Subcutaneous adipose tissue (tissue), 4 donors: ENCODE results near the gene GPR151. TPM values are rescaled to one million over a fixed set of nuclear protein-coding genes. Genes with fewer than 3 reads are reported as not detected.

Source experiments
- total RNA-seq, 4 donors: library from RNA; depleted of rRNA; stranded (reverse); fragments of >200 nt; gene quantifications; one replicate each; pipeline ENCODE4 v1.1.0, GENCODE V29; 2016
- TF ChIP-seq, protein P1 (sequence below): fragments of 450-650 bp; IDR thresholded peaks from one replicate; pipeline ENCODE4 v1.5.1; 2016; ENCODE audit warnings: low read depth, mild to moderate bottlenecking, control low read depth, antibody characterized with exemption, moderate library complexity

The GPR151 gene
- total RNA-seq, 4 donors from 2014 or later = not detected

DNA sequence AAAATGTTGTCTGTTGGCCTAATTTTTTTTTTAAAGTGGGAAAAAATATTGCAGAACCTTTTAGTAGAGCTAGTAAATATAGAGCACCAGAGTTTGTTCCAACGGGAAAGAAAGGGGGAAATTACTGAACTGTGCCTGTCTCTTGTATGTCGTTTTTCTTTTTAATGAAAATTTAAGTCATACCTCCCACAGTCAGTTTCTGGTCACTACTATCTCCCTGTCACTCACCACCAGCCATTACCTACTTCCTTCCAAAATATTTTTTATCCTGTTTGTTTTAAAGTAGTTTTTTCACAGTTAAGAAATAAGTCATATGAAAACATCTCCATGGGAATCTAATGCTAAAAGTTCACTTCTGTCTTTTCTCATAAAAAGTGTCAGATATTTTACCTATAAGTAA, 21.3 kb downstream of the GPR151 start:
- TF ChIP-seq, protein P1, sequence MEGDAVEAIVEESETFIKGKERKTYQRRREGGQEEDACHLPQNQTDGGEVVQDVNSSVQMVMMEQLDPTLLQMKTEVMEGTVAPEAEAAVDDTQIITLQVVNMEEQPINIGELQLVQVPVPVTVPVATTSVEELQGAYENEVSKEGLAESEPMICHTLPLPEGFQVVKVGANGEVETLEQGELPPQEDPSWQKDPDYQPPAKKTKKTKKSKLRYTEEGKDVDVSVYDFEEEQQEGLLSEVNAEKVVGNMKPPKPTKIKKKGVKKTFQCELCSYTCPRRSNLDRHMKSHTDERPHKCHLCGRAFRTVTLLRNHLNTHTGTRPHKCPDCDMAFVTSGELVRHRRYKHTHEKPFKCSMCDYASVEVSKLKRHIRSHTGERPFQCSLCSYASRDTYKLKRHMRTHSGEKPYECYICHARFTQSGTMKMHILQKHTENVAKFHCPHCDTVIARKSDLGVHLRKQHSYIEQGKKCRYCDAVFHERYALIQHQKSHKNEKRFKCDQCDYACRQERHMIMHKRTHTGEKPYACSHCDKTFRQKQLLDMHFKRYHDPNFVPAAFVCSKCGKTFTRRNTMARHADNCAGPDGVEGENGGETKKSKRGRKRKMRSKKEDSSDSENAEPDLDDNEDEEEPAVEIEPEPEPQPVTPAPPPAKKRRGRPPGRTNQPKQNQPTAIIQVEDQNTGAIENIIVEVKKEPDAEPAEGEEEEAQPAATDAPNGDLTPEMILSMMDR = no peak

DNA sequence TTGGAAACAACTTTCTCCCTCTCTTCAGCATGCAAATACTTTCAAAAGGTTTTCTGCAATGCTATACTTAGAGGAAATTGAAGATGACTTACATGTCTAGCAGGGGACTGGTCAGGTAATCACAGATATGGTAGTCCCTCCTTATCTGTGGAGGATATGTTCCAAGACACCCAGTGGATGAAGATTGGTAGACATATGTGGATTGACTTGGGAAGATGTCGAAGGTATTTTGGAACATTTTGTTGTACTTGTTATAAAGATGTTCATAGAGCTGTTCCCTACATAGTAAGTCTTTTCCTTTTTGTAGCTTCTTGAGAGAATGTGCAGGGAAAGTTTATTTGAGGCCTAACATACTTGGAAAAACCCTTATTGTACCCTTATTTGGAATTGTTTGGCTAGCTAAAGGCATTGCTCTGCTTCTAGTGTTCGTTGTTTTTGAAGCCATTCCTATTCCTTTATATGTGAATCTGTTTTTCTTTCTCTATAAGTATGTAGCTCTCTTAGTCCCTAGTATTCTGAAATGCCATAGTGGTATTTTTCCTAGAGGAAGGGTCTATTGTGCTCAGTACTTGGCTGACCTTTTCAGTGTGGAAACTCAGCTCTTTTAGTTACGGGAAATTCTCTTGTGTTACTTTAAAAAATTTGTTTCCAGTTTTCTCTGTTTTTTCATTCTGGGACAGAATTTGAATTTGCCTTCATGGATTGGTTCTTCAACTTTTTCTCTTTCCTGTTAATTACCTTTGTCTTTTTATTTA, 25.7 kb downstream of the GPR151 start:
- TF ChIP-seq, protein P1 = no peak

DNA sequence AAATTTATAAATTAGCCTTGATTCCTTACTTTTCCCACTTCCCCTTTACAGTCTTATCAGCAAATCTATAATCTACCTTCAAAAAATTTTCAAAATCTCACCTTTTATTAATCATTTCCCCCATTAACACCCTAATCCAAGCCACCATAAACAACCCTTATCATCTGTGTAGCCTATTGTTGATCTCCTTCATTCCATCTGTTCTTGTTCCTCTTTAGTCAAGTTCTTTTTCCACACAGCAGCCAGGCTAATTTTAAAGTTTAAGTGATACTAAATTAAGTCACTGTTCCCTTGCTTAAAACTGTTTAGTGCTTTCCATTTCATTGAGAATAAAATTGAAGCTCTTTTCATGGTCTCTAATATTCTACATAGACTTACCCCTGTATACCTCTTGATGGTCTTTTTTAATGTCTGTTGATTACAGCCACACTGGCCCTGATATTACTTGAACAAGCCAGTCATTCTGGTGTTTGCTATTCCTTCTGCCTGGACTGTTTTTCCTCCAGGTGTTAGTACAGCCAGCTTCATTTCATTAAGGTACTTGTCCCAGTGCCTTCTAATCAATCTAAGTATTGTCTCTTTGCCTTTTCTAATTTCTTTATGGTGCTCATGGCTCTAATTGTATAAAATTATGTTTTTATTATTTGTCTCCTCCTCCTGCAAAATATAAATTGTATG, 31.1 kb downstream of the GPR151 start:
- TF ChIP-seq, protein P1 = no peak

DNA sequence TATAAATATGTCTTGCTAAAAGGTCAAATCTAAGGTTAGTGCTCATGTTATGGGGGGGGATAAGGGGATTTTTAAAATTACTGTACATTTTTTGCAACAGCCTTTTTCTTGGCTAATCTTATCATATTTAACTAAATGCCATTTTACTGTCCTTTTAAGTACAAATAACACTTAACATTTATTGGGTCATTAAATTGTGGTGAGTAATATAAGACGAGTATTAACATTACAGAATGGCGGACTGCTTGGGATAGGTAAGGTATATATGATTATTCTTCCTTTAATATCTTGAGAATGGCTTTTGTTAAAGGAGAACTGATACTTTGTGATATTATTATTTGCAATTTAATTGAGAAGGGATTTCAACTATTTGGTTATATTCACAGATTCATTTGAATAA, 33.2 kb downstream of the GPR151 start:
- TF ChIP-seq, protein P1 = no peak

DNA sequence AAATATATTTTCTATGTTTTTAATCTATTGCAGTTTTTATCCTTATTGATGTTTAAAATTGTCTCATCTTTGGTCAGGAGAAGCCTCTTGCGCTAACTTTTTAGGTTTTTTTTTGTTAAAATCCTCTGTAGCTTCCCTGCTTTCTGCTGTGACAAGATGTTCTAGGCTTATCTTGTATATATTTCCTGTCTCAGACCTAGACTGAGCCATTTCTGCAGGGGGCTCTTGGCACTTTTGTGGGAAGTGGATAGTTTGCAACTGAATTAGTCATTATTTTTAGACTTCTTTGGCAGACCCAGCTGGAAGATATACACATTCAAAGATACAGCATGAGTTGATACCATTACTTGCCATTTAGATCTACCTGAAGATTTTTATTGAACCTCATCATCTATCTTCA, 40.1 kb downstream of the GPR151 start:
- TF ChIP-seq, protein P1 = no peak

DNA sequence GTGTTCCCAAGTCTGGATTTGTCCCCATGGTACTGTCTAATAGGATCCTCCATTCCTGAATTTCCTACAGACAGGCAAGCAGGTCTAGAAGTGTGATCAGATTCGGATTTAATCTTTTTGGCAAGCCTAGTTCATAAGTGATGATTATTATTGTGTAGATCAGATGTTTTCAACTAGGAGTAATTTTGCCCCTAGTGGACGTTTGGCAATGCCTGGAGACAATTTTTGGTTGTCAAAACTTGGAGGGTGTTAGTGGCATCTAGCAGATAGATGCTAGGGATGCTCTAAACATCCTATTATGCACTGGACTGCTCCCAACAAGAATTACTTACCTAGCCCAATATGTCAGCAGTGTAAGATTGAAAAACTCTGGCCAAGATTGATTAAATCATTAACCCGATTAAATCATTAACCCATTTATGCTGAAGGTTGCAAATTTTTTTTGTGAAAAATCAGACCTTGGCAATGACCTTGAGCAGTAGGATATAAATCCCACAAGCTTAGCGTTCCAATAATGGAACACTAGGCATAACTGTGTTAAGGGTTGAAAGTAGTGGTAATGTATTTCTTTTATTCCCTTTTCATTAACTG, 40.7 kb downstream of the GPR151 start:
- TF ChIP-seq, protein P1 = no peak

DNA sequence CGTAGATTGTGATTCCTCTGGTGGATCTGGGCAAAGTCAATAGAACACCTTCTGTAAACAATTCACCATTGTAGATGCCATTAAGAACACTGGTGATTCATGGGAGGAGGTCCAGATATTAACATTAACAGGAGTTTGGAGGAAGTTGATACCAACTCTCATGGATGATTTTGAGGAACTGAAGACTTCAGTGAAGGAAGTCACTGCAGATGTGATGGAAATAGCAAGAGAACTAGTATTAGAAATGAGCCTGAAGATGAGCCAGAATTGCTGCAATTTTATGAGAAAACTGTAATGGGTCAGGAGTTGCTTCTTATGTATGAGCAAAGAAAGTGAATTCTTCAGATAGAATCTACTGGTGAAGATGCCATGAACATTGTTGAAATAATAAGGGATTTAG, 41.9 kb downstream of the GPR151 start:
- TF ChIP-seq, protein P1 = no peak
